CD8-positive, alpha-beta memory T cell (primary cell): ENCODE results near the gene WDFY2. TPM values are rescaled to one million over a fixed set of nuclear protein-coding genes. Genes with fewer than 3 reads are reported as not detected.
A peak's percentile ranks its signal among the peaks of the same experiment; 100 is the strongest.

Experiments
- CTCF ChIA-PET: fragments of 350-600 bp; sonication (Branson Sonifier 250); formaldehyde crosslinking; loops from one replicate; lab custom pipeline; 2021; ENCODE audit warnings: antibody characterized with exemption; lab: Charles Lee
- POLR2A ChIA-PET: fragments of 350-600 bp; sonication (Branson Sonifier 250); formaldehyde crosslinking; loops from one replicate; lab custom pipeline; 2021; ENCODE audit warnings: antibody characterized with exemption; lab: Charles Lee
- DNase-seq, 5 donors: peaks; one replicate each; pipeline versions ENCODE4 v3.0.0 to v3.0.0-alpha.2; 2020 to 2022; ENCODE audit warnings: mixed read lengths in 1 of 5
- H3K27ac ChIP-seq: one replicate; pipeline ENCODE4 v1.7.0; 2013; ENCODE audit warnings: low read depth, mild to moderate bottlenecking, low read length, moderate library complexity
- H3K27me3 ChIP-seq: 2 replicates; pipeline ENCODE4 v1.7.0; 2013; ENCODE audit warnings: low read length, mild to moderate bottlenecking; ENCODE audit not compliant: insufficient read depth, poor library complexity, severe bottlenecking
- H3K36me3 ChIP-seq: 2 replicates; pipeline ENCODE4 v1.7.0; 2013; ENCODE audit warnings: mild to moderate bottlenecking, low read length, moderate library complexity; ENCODE audit not compliant: insufficient read depth
- H3K4me1 ChIP-seq: 2 replicates; pipeline ENCODE4 v1.7.0; 2013; ENCODE audit warnings: mild to moderate bottlenecking, low read length, moderate library complexity; ENCODE audit not compliant: insufficient read depth
- H3K4me3 ChIP-seq: 2 replicates; pipeline ENCODE4 v1.7.0; 2013; ENCODE audit warnings: mild to moderate bottlenecking, low read length
- H3K9me3 ChIP-seq: 2 replicates; pipeline ENCODE4 v1.7.0; 2013; ENCODE audit warnings: mild to moderate bottlenecking, low read length
- H3K27ac Mint-ChIP-seq, 8 donors: one replicate each; pipeline ENCODE4 v1.8.0; 2020 to 2021; ENCODE audit warnings: mixed read lengths in 8 of 8, mild to moderate bottlenecking in 6 of 8, inconsistent platforms in 3 of 8, moderate library complexity in 3 of 8
- H3K27me3 Mint-ChIP-seq, 2 donors: one replicate each; pipeline ENCODE4 v1.8.0; 2020 to 2021; ENCODE audit warnings: mixed read lengths in 2 of 2, mild to moderate bottlenecking in 1 of 2, moderate library complexity in 1 of 2
- H3K36me3 Mint-ChIP-seq, 3 donors: one replicate each; pipeline ENCODE4 v1.8.0; 2020 to 2021; ENCODE audit warnings: mixed read lengths in 3 of 3, inconsistent platforms in 1 of 3, mild to moderate bottlenecking in 1 of 3
- H3K4me1 Mint-ChIP-seq, 3 donors: one replicate each; pipeline ENCODE4 v1.8.0; 2020 to 2021; ENCODE audit warnings: mixed read lengths in 3 of 3, inconsistent platforms in 1 of 3, mild to moderate bottlenecking in 1 of 3
- H3K4me3 Mint-ChIP-seq, 7 donors: one replicate each; pipeline ENCODE4 v1.8.0; 2020 to 2021; ENCODE audit warnings: mixed read lengths in 7 of 7, mild to moderate bottlenecking in 6 of 7, moderate library complexity in 4 of 7, inconsistent platforms in 2 of 7
- H3K9me3 Mint-ChIP-seq, 5 donors: one replicate each; pipeline ENCODE4 v1.8.0; 2020 to 2022; ENCODE audit warnings: mixed read lengths in 5 of 5, mild to moderate bottlenecking in 3 of 5, moderate library complexity in 2 of 5, inconsistent platforms in 1 of 5
- polyA plus RNA-seq: library from polyadenylated mRNA; unstranded; fragments of 300-500 nt; fragmentation: Illumina TruSeq; gene quantifications from one replicate; pipeline ENCODE4 v1.2.3, GENCODE V29; 2021
- total RNA-seq, 2 experiments: library from RNA; stranded (reverse); gene quantifications; one replicate each; pipeline ENCODE4 v1.2.3, GENCODE V29; 2021

The WDFY2 gene
- total and polyA plus RNA-seq, 3 experiments from 2014 or later: 3.9 to 7.1 (median 6.1) TPM

GRCh38 chr13:51608857-51609406 is 24.7 kb downstream of the WDFY2 start:
- Mint-ChIP-seq H3K36me3 (peaks cover 0 to 4% (median 1%) of the 10 kb centered on the region in 3 donors), H3K27me3 (no peaks in the 10 kb centered on the region), H3K9me3 (no peaks in the 10 kb centered on the region), H3K27ac (peak overlapping the region in 1 of 8 donors; percentile 11), H3K4me1 (peaks cover 6 to 19% (median 16%) of the 10 kb centered on the region in 3 donors), H3K4me3 (no peak overlapping the region)
- no peaks in the 10 kb centered on the region for H3K4me1 ChIP-seq
- H3K27me3 ChIP-seq: no peaks in the 10 kb centered on the region
- H3K9me3 ChIP-seq: no peaks in the 10 kb centered on the region
- no peak for DNase-seq
- ChIA-PET POLR2A (no interaction called here), CTCF (no interaction called here)
- no peak overlapping the region for H3K27ac ChIP-seq
- H3K4me3 ChIP-seq: no peak overlapping the region
- no peaks in the 10 kb centered on the region for H3K36me3 ChIP-seq

- Histone ChIP-seq H3K4me3 (no peak overlapping the region), H3K27ac (no peak overlapping the region), H3K4me1 (peaks cover 11% of the 10 kb centered on the region), H3K9me3 (no peaks in the 10 kb centered on the region), H3K27me3 (no peaks in the 10 kb centered on the region), H3K36me3 (no peaks in the 10 kb centered on the region)
- H3K27ac Mint-ChIP-seq: peak overlapping the region in 5 of 8 donors; percentile 11 to 58 (median 33)
- no peaks in the 10 kb centered on the region for H3K9me3 Mint-ChIP-seq
- POLR2A ChIA-PET: no interaction called here
- peak overlapping the region in 2 of 7 donors; percentile 8 to 49 for H3K4me3 Mint-ChIP-seq
- peaks cover 13 to 23% (median 18%) of the 10 kb centered on the region in 3 donors for H3K4me1 Mint-ChIP-seq
- no peaks in the 10 kb centered on the region for H3K27me3 Mint-ChIP-seq
- no peaks in the 10 kb centered on the region for H3K36me3 Mint-ChIP-seq
- no peak for DNase-seq
- CTCF ChIA-PET: no interaction called here
These were observed 28.6 kb downstream of the WDFY2 start for GRCh38 chr13:51612867-51613266.

GRCh38 chr13:51613535-51613934 is 29.3 kb downstream of the WDFY2 start:
- Histone ChIP-seq H3K27me3 (no peaks in the 10 kb centered on the region), H3K27ac (no peak overlapping the region), H3K36me3 (no peaks in the 10 kb centered on the region), H3K4me1 (peaks cover 11% of the 10 kb centered on the region), H3K9me3 (no peaks in the 10 kb centered on the region), H3K4me3 (no peak overlapping the region)
- ChIA-PET CTCF (interaction anchor here (1.7 kb wide), 1 partner anchor 159 kb away, joined by 4 read pairs; no protein-coding TSS in a partner anchor), POLR2A (interaction anchor here (1.5 kb wide), 1 partner anchor 161 kb away, joined by 10 read pairs; the partner anchor contains the start of gene INTS6)
- no peaks in the 10 kb centered on the region for H3K36me3 Mint-ChIP-seq
- peak overlapping the region in 2 of 7 donors; percentile 8 to 92 for H3K4me3 Mint-ChIP-seq
- H3K4me1 Mint-ChIP-seq: peaks cover 14 to 23% (median 20%) of the 10 kb centered on the region in 3 donors
- DNase-seq: no peak
- no peaks in the 10 kb centered on the region for H3K9me3 Mint-ChIP-seq
- no peaks in the 10 kb centered on the region for H3K27me3 Mint-ChIP-seq
- H3K27ac Mint-ChIP-seq: peak overlapping the region in 3 of 8 donors; percentile 7 to 79 (median 60)

GRCh38 chr13:51614350-51614786 is 30.1 kb downstream of the WDFY2 start:
- peak overlapping the region; percentile 61 for H3K4me3 ChIP-seq
- no peaks in the 10 kb centered on the region for H3K36me3 ChIP-seq
- Mint-ChIP-seq H3K4me1 (peaks cover 13 to 23% (median 21%) of the 10 kb centered on the region in 3 donors), H3K4me3 (peak overlapping the region; percentile 53 to 92 (median 86)), H3K9me3 (no peaks in the 10 kb centered on the region), H3K27ac (peak overlapping the region; percentile 37 to 98 (median 96)), H3K36me3 (no peaks in the 10 kb centered on the region), H3K27me3 (no peaks in the 10 kb centered on the region)
- H3K27ac ChIP-seq: peak overlapping the region; percentile 18
- peaks cover 11% of the 10 kb centered on the region for H3K4me1 ChIP-seq
- DNase-seq: peak in 4 of 5 donors; percentile 10 to 52 (median 40)
- H3K9me3 ChIP-seq: no peaks in the 10 kb centered on the region
- no peaks in the 10 kb centered on the region for H3K27me3 ChIP-seq
- POLR2A ChIA-PET: interaction anchor here (0.9 to 1.5 kb wide), 4 partner anchors 29 to 162 kb away, joined by 3 to 10 read pairs (median 4); partner anchors contain the start of gene INTS6
- CTCF ChIA-PET: interaction anchor here (0.6 to 1.7 kb wide), 3 partner anchors 30 to 161 kb away, joined by 3 to 4 read pairs (median 3); partner anchors contain the start of gene INTS6

GRCh38 chr13:51618626-51619025 is 34.4 kb downstream of the WDFY2 start:
- no peak overlapping the region for H3K4me3 ChIP-seq
- no peak overlapping the region for H3K27ac ChIP-seq
- POLR2A ChIA-PET: no interaction called here
- CTCF ChIA-PET: no interaction called here
- H3K9me3 ChIP-seq: no peaks in the 10 kb centered on the region
- Mint-ChIP-seq H3K27ac (peak overlapping the region in 2 of 8 donors; percentile 4 to 36), H3K4me3 (no peak overlapping the region), H3K27me3 (peaks cover 0 to 1% of the 10 kb centered on the region in 2 donors), H3K36me3 (peaks cover 0 to 1% (median 0%) of the 10 kb centered on the region in 3 donors), H3K9me3 (no peaks in the 10 kb centered on the region), H3K4me1 (peaks cover 21 to 41% (median 24%) of the 10 kb centered on the region in 3 donors)
- H3K27me3 ChIP-seq: no peaks in the 10 kb centered on the region
- H3K36me3 ChIP-seq: no peaks in the 10 kb centered on the region
- peaks cover 16% of the 10 kb centered on the region for H3K4me1 ChIP-seq
- no peak for DNase-seq

- Histone ChIP-seq H3K9me3 (no peaks in the 10 kb centered on the region), H3K4me1 (peaks cover 11% of the 10 kb centered on the region), H3K4me3 (no peak overlapping the region), H3K36me3 (no peaks in the 10 kb centered on the region), H3K27me3 (no peaks in the 10 kb centered on the region), H3K27ac (no peak overlapping the region)
- no peaks in the 10 kb centered on the region for H3K9me3 Mint-ChIP-seq
- no peak for DNase-seq
- peak overlapping the region in 2 of 8 donors; percentile 36 to 42 for H3K27ac Mint-ChIP-seq
- ChIA-PET POLR2A (no interaction called here), CTCF (no interaction called here)
- peaks cover 24 to 45% (median 25%) of the 10 kb centered on the region in 3 donors for H3K4me1 Mint-ChIP-seq
- peaks cover 0 to 1% (median 0%) of the 10 kb centered on the region in 3 donors for H3K36me3 Mint-ChIP-seq
- peaks cover 0 to 1% of the 10 kb centered on the region in 2 donors for H3K27me3 Mint-ChIP-seq
- H3K4me3 Mint-ChIP-seq: no peak overlapping the region
These were observed 35.4 kb downstream of the WDFY2 start for GRCh38 chr13:51619614-51620013.

GRCh38 chr13:51620165-51620983 is 36.1 kb downstream of the WDFY2 start:
- H3K36me3 ChIP-seq: no peaks in the 10 kb centered on the region
- Mint-ChIP-seq H3K4me1 (peaks cover 23 to 43% (median 27%) of the 10 kb centered on the region in 3 donors), H3K27me3 (peaks cover 0 to 1% of the 10 kb centered on the region in 2 donors), H3K9me3 (no peaks in the 10 kb centered on the region), H3K4me3 (no peak overlapping the region), H3K36me3 (peaks cover 0 to 3% (median 0%) of the 10 kb centered on the region in 3 donors), H3K27ac (no peak overlapping the region)
- DNase-seq: no peak
- POLR2A ChIA-PET: no interaction called here
- H3K9me3 ChIP-seq: no peaks in the 10 kb centered on the region
- CTCF ChIA-PET: no interaction called here
- H3K27me3 ChIP-seq: no peaks in the 10 kb centered on the region
- H3K27ac ChIP-seq: no peak overlapping the region
- H3K4me3 ChIP-seq: no peak overlapping the region
- H3K4me1 ChIP-seq: peaks cover 5% of the 10 kb centered on the region
